WERI-Rb-1 (cell line): ENCODE data around the gene CBFB.

Experiments used
- DNase-seq: peaks from one replicate; pipeline ENCODE4 v3.0.0-alpha.2; 2020
- H3K27ac ChIP-seq: fragments of 250-450 bp; sonication (Bioruptor Pico); 2 replicates; pipeline ENCODE4 v1.5.1; 2020; ENCODE audit warnings: mild to moderate bottlenecking, moderate library complexity
- H3K27me3 ChIP-seq: fragments of 250-450 bp; sonication (Bioruptor Pico); 2 replicates; pipeline ENCODE4 v1.5.1; 2021; ENCODE audit warnings: mild to moderate bottlenecking, low read depth, moderate library complexity; ENCODE audit not compliant: insufficient read depth, severe bottlenecking
- H3K36me3 ChIP-seq: fragments of 250-450 bp; sonication (Bioruptor Pico); 2 replicates; pipeline ENCODE4 v1.5.1; 2020; ENCODE audit warnings: mild to moderate bottlenecking, moderate library complexity
- H3K4me3 ChIP-seq: 2 replicates; pipeline ENCODE4 v1.5.1; 2011; ENCODE audit warnings: low read depth, mild to moderate bottlenecking, control low read depth, low read length
- H3K9me3 ChIP-seq: fragments of 250-450 bp; sonication (Bioruptor Pico); 2 replicates; pipeline ENCODE4 v1.5.1; 2021; ENCODE audit warnings: mild to moderate bottlenecking, moderate library complexity; ENCODE audit not compliant: severe bottlenecking
- CTCF ChIP-seq: IDR thresholded peaks from 2 replicates; pipeline ENCODE4 v1.5.1; 2011; ENCODE audit warnings: low read depth, mild to moderate bottlenecking, control low read depth, inconsistent platforms, low read length

Gene CBFB

DNA sequence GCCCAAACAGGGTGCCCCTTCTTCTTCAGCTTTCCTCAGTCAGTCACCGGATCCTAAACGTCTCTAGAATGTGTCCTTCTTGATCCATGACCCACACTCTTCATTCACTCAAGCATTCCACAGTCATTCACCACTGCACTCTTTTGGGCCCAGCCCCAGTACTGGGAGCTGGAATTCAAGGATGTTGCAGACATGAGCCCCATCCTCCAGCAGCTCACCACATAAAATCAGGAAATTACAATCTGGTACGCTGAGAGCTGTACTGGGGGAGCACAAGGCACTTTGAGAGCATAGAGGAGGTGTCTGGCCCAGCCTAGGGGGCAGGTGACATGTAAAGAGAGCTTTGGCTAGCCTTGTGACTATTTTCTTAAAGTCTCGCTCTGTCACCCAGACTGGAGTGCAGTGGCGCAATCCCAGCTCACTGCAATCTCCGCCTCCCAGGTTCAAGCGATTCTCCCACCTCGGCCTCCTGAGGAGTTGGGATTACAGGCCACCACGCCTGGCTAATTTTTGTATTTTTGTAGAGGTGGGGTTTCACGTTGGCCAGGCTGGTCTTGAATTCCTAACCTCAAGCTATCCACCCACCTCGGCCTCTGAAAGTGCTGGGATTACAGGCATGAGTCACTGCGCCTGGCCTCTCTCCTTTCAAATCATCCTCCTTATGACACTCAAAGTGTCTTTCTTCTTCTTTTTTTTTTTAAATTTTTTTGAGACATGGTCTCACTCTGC, 21.9 kb upstream of the CBFB start:
- no peak for DNase-seq
- Histone ChIP-seq H3K27me3 (no peaks in the 10 kb centered on the region), H3K27ac (no peak overlapping the region), H3K4me3 (no peak overlapping the region), H3K36me3 (no peaks in the 10 kb centered on the region), H3K9me3 (no peaks in the 10 kb centered on the region)
- no peak for TF ChIP-seq CTCF

DNA sequence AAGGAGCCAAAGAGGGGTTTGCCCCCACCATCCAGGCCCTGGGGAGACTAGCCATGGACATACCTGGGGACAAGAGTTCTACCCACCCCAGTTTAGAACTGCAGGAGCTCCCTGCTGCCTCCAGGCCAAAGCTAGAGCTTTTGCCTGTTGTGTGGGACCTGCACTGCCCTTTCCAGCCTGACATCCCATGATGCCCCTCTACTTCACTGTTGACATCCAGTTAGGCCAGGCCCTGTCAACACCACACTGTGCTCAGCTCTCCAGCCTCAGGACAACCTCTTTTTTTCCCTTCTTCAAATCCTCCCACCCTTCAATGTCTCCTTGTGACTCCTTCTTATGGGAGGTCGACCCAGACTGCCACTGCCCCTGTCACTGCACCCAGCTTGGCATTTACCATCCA, 19.8 kb upstream of the CBFB start:
- H3K9me3 ChIP-seq = no peaks in the 10 kb centered on the region
- no peak overlapping the region for H3K4me3 ChIP-seq
- no peaks in the 10 kb centered on the region for H3K27me3 ChIP-seq
- no peak for TF ChIP-seq CTCF
- no peak overlapping the region for H3K27ac ChIP-seq
- DNase-seq = no peak
- H3K36me3 ChIP-seq = no peaks in the 10 kb centered on the region

- Histone ChIP-seq H3K36me3 (no peaks in the 10 kb centered on the region), H3K9me3 (no peaks in the 10 kb centered on the region), H3K27ac (no peak overlapping the region), H3K27me3 (no peaks in the 10 kb centered on the region), H3K4me3 (no peak overlapping the region)
- no peak for DNase-seq
- no peak for TF ChIP-seq CTCF
These were observed 17.7 kb upstream of the CBFB start for GRCh38 chr16:67011274-67011673.

- H3K27ac ChIP-seq = peak overlapping the region; percentile 63
- no peaks in the 10 kb centered on the region for H3K36me3 ChIP-seq
- peak; percentile 83 for DNase-seq
- TF ChIP-seq CTCF = no peak
- no peaks in the 10 kb centered on the region for H3K9me3 ChIP-seq
- H3K4me3 ChIP-seq = peak overlapping the region; percentile 67
- no peaks in the 10 kb centered on the region for H3K27me3 ChIP-seq
These were observed 15.6 kb upstream of the CBFB start for GRCh38 chr16:67013233-67013822.

- DNase-seq = peak; percentile 77
- Histone ChIP-seq H3K27ac (peak overlapping the region; percentile 63), H3K36me3 (no peaks in the 10 kb centered on the region), H3K9me3 (no peaks in the 10 kb centered on the region), H3K4me3 (peak overlapping the region; percentile 67), H3K27me3 (no peaks in the 10 kb centered on the region)
- 0 out of 2 replicates have a peak, but pooled peaks have one; percentile 6 for TF ChIP-seq CTCF
These were observed 14.9 kb upstream of the CBFB start for GRCh38 chr16:67013823-67014633.
